Astrocyte (in vitro differentiated cells and primary cell): ENCODE data around the gene GPHN.

ENCODE experiments used
- EZH2 ChIP-seq: IDR thresholded peaks from 2 replicates; pipeline ENCODE4 v1.6.1; 2012; ENCODE audit warnings: mild to moderate bottlenecking, low read length, inconsistent platforms; ENCODE audit not compliant: insufficient read depth
- TF ChIP-seq, protein P1 (sequence below): IDR thresholded peaks from 2 replicates; pipeline ENCODE4 v1.5.1; 2011; ENCODE audit warnings: low read depth, mild to moderate bottlenecking, inconsistent platforms, low read length, moderate library complexity; ENCODE audit not compliant: insufficient read depth

DNA sequence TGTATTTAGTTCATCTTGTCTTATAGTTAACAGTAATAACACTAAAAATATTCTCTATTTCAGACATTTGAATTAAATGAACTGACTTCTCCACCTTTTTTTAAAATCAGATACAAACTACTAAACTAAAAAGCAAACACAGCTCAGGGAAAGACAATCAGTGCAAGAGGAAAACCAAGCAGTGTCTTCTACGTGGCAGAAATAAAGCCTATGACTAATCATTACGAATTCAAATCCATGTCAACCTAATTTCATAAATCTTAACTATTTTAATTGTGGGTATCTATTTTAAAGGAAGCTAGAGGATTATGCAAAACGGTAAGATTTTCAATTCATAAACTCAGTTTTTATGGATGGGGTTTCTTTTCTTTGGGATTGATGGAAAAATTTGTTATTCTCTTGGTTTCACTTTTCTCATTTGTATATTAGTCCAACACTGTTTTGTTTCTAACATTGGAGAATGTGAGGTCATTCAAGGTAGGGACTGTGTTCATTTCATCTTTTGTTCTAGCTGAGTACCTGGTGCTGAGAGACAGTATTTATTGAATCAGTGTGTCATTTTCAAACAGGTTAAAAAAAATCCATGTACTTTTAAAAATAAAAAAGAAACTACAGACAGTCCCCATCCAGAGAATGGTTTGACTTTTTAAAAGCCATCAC, 720.5 kb downstream of the GPHN start:
- TF ChIP-seq, protein P1, sequence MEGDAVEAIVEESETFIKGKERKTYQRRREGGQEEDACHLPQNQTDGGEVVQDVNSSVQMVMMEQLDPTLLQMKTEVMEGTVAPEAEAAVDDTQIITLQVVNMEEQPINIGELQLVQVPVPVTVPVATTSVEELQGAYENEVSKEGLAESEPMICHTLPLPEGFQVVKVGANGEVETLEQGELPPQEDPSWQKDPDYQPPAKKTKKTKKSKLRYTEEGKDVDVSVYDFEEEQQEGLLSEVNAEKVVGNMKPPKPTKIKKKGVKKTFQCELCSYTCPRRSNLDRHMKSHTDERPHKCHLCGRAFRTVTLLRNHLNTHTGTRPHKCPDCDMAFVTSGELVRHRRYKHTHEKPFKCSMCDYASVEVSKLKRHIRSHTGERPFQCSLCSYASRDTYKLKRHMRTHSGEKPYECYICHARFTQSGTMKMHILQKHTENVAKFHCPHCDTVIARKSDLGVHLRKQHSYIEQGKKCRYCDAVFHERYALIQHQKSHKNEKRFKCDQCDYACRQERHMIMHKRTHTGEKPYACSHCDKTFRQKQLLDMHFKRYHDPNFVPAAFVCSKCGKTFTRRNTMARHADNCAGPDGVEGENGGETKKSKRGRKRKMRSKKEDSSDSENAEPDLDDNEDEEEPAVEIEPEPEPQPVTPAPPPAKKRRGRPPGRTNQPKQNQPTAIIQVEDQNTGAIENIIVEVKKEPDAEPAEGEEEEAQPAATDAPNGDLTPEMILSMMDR: no peak
- no peak for TF ChIP-seq EZH2
